Mucosa of rectum (tissue), 2 donors: ENCODE results near the gene LUZP1.

Experiments
- H3K27ac ChIP-seq, 2 donors: one replicate each; pipeline ENCODE4 v1.7.0; 2013; ENCODE audit warnings: inconsistent platforms in 2 of 2, low read depth in 2 of 2, low read length in 2 of 2
- H3K27me3 ChIP-seq, 2 donors: one replicate each; pipeline ENCODE4 v1.7.0; 2013; ENCODE audit warnings: low read length in 2 of 2; ENCODE audit not compliant: control insufficient read depth in 2 of 2, insufficient read depth in 2 of 2
- H3K36me3 ChIP-seq, 2 donors: one replicate each; pipeline ENCODE4 v1.7.0; 2013; ENCODE audit warnings: low read length in 2 of 2; ENCODE audit not compliant: control insufficient read depth in 2 of 2, insufficient read depth in 2 of 2
- H3K4me1 ChIP-seq, 2 donors: one replicate each; pipeline ENCODE4 v1.7.0; 2013; ENCODE audit warnings: low read length in 2 of 2, mild to moderate bottlenecking in 1 of 2; ENCODE audit not compliant: control insufficient read depth in 2 of 2, insufficient read depth in 2 of 2
- H3K4me3 ChIP-seq, 2 donors: one replicate each; pipeline ENCODE4 v1.7.0; 2013; ENCODE audit warnings: low read length in 2 of 2
- H3K9ac ChIP-seq, 2 donors: one replicate each; pipeline ENCODE4 v1.7.0; 2013; ENCODE audit warnings: low read length in 2 of 2, low read depth in 1 of 2, mild to moderate bottlenecking in 1 of 2
- H3K9me3 ChIP-seq, 2 donors: one replicate each; pipeline ENCODE4 v1.7.0; 2013; ENCODE audit warnings: low read length in 2 of 2; ENCODE audit not compliant: control insufficient read depth in 2 of 2
- donor health status: healthy.
- donor health status: Normal muscosa, but diverticular disease.

Gene LUZP1

GRCh38 chr1:23156940-23157339, 11.7 kb downstream of the LUZP1 start:
- no peak overlapping the region for H3K4me3 ChIP-seq
- H3K9me3 ChIP-seq, result no peaks in the 10 kb centered on the region
- H3K36me3 ChIP-seq, result no peaks in the 10 kb centered on the region
- no peaks in the 10 kb centered on the region for H3K27me3 ChIP-seq
- no peak overlapping the region for H3K27ac ChIP-seq
- H3K9ac ChIP-seq, result no peak overlapping the region
- H3K4me1 ChIP-seq, result peaks cover 0 to 6% of the 10 kb centered on the region in 2 donors

GRCh38 chr1:23152966-23153684, 15.5 kb downstream of the LUZP1 start:
- Histone ChIP-seq H3K27me3 (no peaks in the 10 kb centered on the region), H3K36me3 (no peaks in the 10 kb centered on the region), H3K4me1 (peaks cover 6 to 16% of the 10 kb centered on the region in 2 donors), H3K9me3 (no peaks in the 10 kb centered on the region), H3K27ac (no peak overlapping the region), H3K9ac (no peak overlapping the region), H3K4me3 (no peak overlapping the region)

- Histone ChIP-seq H3K4me3 (no peak overlapping the region), H3K9me3 (no peaks in the 10 kb centered on the region), H3K36me3 (no peaks in the 10 kb centered on the region), H3K9ac (no peak overlapping the region), H3K27ac (no peak overlapping the region), H3K27me3 (no peaks in the 10 kb centered on the region), H3K4me1 (peaks cover 6 to 17% of the 10 kb centered on the region in 2 donors)
These were observed 17.9 kb downstream of the LUZP1 start for GRCh38 chr1:23150742-23151141.

- H3K9me3 ChIP-seq, result no peaks in the 10 kb centered on the region
- H3K4me3 ChIP-seq, result no peak overlapping the region
- no peaks in the 10 kb centered on the region for H3K27me3 ChIP-seq
- H3K27ac ChIP-seq, result no peak overlapping the region
- H3K9ac ChIP-seq, result no peak overlapping the region
- H3K4me1 ChIP-seq, result peaks cover 6 to 12% of the 10 kb centered on the region in 2 donors
- H3K36me3 ChIP-seq, result no peaks in the 10 kb centered on the region
These were observed 18.5 kb downstream of the LUZP1 start for GRCh38 chr1:23150125-23150524.

- Histone ChIP-seq H3K36me3 (no peaks in the 10 kb centered on the region), H3K27ac (peak overlapping the region; percentile 45 to 72), H3K4me3 (no peak overlapping the region), H3K9ac (peak overlapping the region in 1 of 2 donors; percentile 33), H3K4me1 (peaks cover 6 to 12% of the 10 kb centered on the region in 2 donors), H3K9me3 (no peaks in the 10 kb centered on the region), H3K27me3 (no peaks in the 10 kb centered on the region)
These were observed 19.5 kb downstream of the LUZP1 start for GRCh38 chr1:23149114-23149513.

GRCh38 chr1:23148084-23148483, 20.6 kb downstream of the LUZP1 start:
- Histone ChIP-seq H3K27me3 (no peaks in the 10 kb centered on the region), H3K4me1 (peaks cover 6 to 12% of the 10 kb centered on the region in 2 donors), H3K9me3 (no peaks in the 10 kb centered on the region), H3K27ac (peak overlapping the region in 1 of 2 donors; percentile 37), H3K9ac (no peak overlapping the region), H3K36me3 (no peaks in the 10 kb centered on the region), H3K4me3 (no peak overlapping the region)

GRCh38 chr1:23140940-23141596, 27.6 kb downstream of the LUZP1 start:
- Histone ChIP-seq H3K36me3 (no peaks in the 10 kb centered on the region), H3K27ac (no peak overlapping the region), H3K9ac (no peak overlapping the region), H3K4me3 (no peak overlapping the region), H3K27me3 (no peaks in the 10 kb centered on the region), H3K9me3 (no peaks in the 10 kb centered on the region), H3K4me1 (no peaks in the 10 kb centered on the region)

- Histone ChIP-seq H3K4me1 (no peaks in the 10 kb centered on the region), H3K9me3 (no peaks in the 10 kb centered on the region), H3K27ac (no peak overlapping the region), H3K36me3 (no peaks in the 10 kb centered on the region), H3K4me3 (no peak overlapping the region), H3K9ac (no peak overlapping the region), H3K27me3 (no peaks in the 10 kb centered on the region)
These were observed 33.4 kb downstream of the LUZP1 start for GRCh38 chr1:23135268-23135667.

GRCh38 chr1:23134055-23134454, 34.6 kb downstream of the LUZP1 start:
- H3K9me3 ChIP-seq, result no peaks in the 10 kb centered on the region

GRCh38 chr1:23133587-23133986, 35.1 kb downstream of the LUZP1 start:
- Histone ChIP-seq H3K36me3 (no peaks in the 10 kb centered on the region), H3K27ac (no peak overlapping the region), H3K9me3 (no peaks in the 10 kb centered on the region), H3K27me3 (no peaks in the 10 kb centered on the region), H3K4me1 (no peaks in the 10 kb centered on the region), H3K9ac (no peak overlapping the region), H3K4me3 (no peak overlapping the region)

More at GRCh38 chr1:23134055-23134454, 34.6 kb downstream of the LUZP1 start:
- no peaks in the 10 kb centered on the region for H3K4me1 ChIP-seq
- no peak overlapping the region for H3K9ac ChIP-seq
- no peaks in the 10 kb centered on the region for H3K36me3 ChIP-seq
- no peak overlapping the region for H3K4me3 ChIP-seq
- H3K27me3 ChIP-seq, result no peaks in the 10 kb centered on the region
- no peak overlapping the region for H3K27ac ChIP-seq
